ENCODE measurements around the gene PRKCB. TPM values are rescaled to one million over a fixed set of nuclear protein-coding genes. Genes with fewer than 3 reads are reported as not detected.

PRKCB gene
- total RNA-seq, 4 donors from 2014 or later, result 7.0 to 88.3 (median 15.9) TPM

DNA sequence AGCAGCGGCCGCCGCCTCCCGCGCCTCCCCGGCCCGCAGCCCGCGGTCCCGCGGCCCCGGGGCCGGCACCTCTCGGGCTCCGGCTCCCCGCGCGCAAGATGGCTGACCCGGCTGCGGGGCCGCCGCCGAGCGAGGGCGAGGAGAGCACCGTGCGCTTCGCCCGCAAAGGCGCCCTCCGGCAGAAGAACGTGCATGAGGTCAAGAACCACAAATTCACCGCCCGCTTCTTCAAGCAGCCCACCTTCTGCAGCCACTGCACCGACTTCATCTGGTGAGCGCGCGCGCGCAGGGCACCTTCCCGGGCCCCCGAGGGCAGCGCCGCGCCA, 258 bp downstream of the PRKCB start:
- Histone ChIP-seq H3K27me3 (no peaks in the 10 kb centered on the region), H3K4me1 (peaks cover 0 to 18% (median 0%) of the 10 kb centered on the region in 4 donors), H3K27ac (peak overlapping the region in 3 of 4 donors; percentile 32 to 91 (median 32)), H3K4me3 (peak overlapping the region; percentile 62 to 87 (median 72)), H3K9me3 (no peaks in the 10 kb centered on the region), H3K36me3 (no peaks in the 10 kb centered on the region)
- no peak for TF ChIP-seq POLR2A (IDR thresholded peaks at IDR 0.05)
- TF ChIP-seq, protein P1, sequence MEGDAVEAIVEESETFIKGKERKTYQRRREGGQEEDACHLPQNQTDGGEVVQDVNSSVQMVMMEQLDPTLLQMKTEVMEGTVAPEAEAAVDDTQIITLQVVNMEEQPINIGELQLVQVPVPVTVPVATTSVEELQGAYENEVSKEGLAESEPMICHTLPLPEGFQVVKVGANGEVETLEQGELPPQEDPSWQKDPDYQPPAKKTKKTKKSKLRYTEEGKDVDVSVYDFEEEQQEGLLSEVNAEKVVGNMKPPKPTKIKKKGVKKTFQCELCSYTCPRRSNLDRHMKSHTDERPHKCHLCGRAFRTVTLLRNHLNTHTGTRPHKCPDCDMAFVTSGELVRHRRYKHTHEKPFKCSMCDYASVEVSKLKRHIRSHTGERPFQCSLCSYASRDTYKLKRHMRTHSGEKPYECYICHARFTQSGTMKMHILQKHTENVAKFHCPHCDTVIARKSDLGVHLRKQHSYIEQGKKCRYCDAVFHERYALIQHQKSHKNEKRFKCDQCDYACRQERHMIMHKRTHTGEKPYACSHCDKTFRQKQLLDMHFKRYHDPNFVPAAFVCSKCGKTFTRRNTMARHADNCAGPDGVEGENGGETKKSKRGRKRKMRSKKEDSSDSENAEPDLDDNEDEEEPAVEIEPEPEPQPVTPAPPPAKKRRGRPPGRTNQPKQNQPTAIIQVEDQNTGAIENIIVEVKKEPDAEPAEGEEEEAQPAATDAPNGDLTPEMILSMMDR (IDR thresholded peaks at IDR 0.05), result no peak
- no peak for DNase-seq

DNA sequence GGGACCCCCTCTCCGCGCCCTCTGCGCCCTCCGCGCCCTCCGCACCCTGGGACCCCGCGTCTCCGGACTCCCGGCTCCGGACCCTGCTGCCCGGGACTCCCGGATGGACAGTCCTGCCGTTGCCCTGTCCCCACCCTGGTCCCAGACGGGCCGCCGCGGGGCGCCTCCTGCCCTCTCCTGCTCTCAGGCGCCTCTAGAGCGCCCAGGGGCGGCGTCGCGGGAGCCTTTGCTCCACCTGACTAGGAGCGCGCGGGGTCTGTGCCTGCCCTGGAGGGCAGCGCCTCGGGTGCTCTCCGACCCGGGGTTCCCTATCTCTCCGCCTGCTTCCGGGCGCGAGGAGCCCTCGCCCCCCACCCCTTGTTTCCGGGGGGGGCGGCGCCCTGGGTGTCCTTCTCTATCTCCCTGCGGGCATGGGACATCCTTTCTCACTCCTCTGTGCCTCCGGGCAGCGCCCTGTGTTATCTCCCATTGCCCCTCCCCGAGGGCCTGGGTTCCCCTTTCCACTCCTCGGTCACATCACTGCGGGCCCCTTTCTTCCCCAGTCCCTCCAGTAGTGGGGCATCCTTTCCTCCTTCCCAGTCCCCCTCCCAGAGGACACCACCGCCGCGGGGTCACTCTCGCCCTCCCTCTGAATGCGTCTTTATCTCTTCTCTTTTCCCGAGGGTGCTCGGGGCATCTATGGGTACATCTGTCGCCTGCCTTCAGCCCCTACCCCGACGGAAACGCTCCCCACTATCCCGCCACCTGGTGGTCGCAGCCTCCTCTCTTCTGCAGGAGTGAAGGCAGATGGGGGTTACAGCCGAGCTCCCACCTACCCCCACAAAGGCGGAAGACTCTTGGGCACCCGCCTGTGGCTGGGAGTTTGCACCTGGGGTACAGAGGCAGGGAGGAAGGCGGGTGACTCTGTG, 875 bp downstream of the PRKCB start:
- H3K36me3 ChIP-seq, result no peaks in the 10 kb centered on the region
- H3K4me3 ChIP-seq, result peak overlapping the region; percentile 62 to 87 (median 72)
- peak overlapping the region; percentile 4 to 91 (median 32) for H3K27ac ChIP-seq
- no peaks in the 10 kb centered on the region for H3K27me3 ChIP-seq
- DNase-seq, result peak; percentile 57 to 85 (median 82)
- TF ChIP-seq, protein P1 (IDR thresholded peaks at IDR 0.05), result peak in 1 of 6 experiments; percentile 32
- no peak for TF ChIP-seq POLR2A (IDR thresholded peaks at IDR 0.05)
- no peaks in the 10 kb centered on the region for H3K9me3 ChIP-seq
- H3K4me1 ChIP-seq, result peaks cover 0 to 18% (median 0%) of the 10 kb centered on the region in 4 donors

DNA sequence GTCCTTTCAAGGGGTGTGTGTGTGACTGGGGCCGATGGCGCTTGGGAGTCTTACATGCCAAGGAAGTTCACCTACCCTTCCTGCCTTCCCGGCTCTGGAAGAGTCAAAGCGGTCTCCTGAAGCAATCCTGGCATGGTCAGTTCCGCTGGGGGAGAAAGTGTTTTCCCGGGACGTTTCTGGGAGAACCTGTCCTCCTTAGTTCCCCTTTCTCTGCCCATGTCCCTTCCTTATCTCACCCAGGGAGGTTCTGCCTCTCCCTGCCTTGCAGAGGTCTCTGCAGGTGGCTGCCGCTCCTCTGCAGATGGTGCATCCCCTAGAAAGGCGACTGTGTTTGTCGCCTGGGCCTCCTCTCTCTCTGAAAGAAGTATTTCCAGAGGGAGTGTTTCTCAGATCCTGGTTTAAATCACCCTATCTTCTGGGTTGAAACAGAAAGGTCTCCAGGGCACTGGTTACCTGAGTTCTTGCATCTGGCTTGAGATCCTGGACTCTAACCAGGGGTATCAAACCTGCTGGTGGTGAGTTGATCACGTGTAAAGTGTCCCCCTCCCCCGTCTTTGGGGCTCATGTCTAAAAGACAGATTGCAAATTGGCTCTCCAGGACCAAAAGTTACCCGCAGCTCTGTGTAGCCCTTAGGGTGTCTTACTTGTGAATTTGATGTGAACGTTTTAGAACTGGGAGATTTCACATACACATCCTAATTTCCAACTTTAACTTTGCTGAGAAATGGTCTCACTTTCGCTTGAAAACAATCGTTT, 1.9 kb downstream of the PRKCB start:
- Histone ChIP-seq H3K4me3 (peak overlapping the region; percentile 62 to 87 (median 72)), H3K27ac (peak overlapping the region in 3 of 4 donors; percentile 11 to 91 (median 32)), H3K36me3 (no peaks in the 10 kb centered on the region)

DNA sequence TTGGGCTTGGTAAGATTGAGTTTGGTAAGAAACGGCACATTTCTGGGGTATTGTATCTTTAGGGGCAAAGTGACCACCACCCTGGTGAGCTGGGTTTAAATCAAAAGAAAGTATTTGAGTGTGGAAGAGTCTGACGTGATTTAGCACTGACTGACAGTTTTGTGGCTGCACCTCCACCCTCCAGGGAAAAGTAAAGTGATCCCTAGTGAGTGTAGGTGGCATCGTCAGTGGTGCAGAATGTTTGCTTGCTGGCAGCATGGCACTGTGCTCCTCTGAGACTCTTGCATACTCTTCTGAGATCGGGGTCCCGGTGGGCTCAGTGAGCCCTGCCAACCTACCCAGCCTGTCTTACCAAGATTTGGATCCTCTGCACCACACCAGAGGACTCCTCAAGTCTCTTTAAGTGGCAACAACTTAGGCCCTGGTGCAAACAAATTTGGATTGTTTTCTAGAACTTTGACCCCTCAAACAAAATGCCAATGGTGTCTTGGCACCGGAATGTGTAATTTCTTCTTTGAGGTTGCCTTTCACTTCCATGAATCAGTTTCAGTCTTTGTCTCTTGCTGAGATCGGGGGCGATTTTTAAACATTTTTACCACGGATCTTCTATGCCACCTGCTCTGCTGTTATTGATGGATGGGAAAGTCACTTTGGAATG, 2.8 kb downstream of the PRKCB start:
- H3K27me3 ChIP-seq, result no peaks in the 10 kb centered on the region
- no peaks in the 10 kb centered on the region for H3K9me3 ChIP-seq
- no peaks in the 10 kb centered on the region for H3K36me3 ChIP-seq
- TF ChIP-seq, protein P1 (IDR thresholded peaks at IDR 0.05), result no peak
- no peak for TF ChIP-seq POLR2A (IDR thresholded peaks at IDR 0.05)
- H3K27ac ChIP-seq, result peak overlapping the region in 1 of 4 donors; percentile 91
- H3K4me3 ChIP-seq, result peak overlapping the region in 1 of 4 donors; percentile 87
- no peak for DNase-seq
- H3K4me1 ChIP-seq, result peaks cover 0 to 18% (median 0%) of the 10 kb centered on the region in 4 donors

More for the DNA sequence above, 1.9 kb downstream of the PRKCB start:
- TF ChIP-seq POLR2A (IDR thresholded peaks at IDR 0.05), result no peak
- TF ChIP-seq, protein P1 (IDR thresholded peaks at IDR 0.05), result no peak
- Histone ChIP-seq H3K4me1 (peaks cover 0 to 18% (median 0%) of the 10 kb centered on the region in 4 donors), H3K9me3 (no peaks in the 10 kb centered on the region), H3K27me3 (no peaks in the 10 kb centered on the region)
- DNase-seq, result peak in 1 of 3 donors; percentile 47

DNA sequence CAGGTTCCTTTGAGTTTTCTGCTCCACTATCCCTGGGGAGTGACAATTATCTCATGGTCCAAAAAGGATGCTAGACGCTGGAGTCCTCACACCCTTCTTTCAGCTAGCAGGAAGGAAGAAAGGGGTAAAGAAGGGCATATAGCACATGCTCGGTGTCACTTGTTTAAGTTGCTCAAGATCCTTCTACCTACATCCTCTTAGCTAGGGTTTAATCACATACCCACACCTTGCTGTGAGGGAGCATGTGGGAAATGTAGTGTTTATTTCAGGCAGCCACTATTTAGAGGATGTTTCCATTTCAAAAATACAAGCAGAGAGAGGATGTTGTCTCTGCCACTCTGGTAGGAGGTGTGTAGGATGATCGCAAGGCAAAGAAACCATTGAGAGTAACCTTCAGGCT, 4.5 kb downstream of the PRKCB start:
- H3K27ac ChIP-seq, result peak overlapping the region in 1 of 4 donors; percentile 38
- no peak for TF ChIP-seq POLR2A (IDR thresholded peaks at IDR 0.05)
- TF ChIP-seq, protein P1 (IDR thresholded peaks at IDR 0.05), result no peak
- DNase-seq, result no peak
- no peak overlapping the region for H3K4me3 ChIP-seq
- no peaks in the 10 kb centered on the region for H3K9me3 ChIP-seq
- H3K4me1 ChIP-seq, result peaks cover 0 to 18% (median 0%) of the 10 kb centered on the region in 4 donors
- H3K36me3 ChIP-seq, result no peaks in the 10 kb centered on the region
- no peaks in the 10 kb centered on the region for H3K27me3 ChIP-seq
